ACC112 (cell line): Measurements from ENCODE around the gene WDR20.

Experiments
- H2AFZ ChIP-seq: fragments of 200-600 bp; sonication (generic); one replicate; pipeline ENCODE4 v1.6.0; 2017; ENCODE audit warnings: antibody characterized with exemption, low read length; ENCODE audit not compliant: unreplicated experiment
- H3K27ac ChIP-seq: fragments of 200-600 bp; sonication (generic); 2 replicates; pipeline ENCODE4 v1.5.1; 2014; ENCODE audit warnings: low read depth, mild to moderate bottlenecking, antibody characterized with exemption, low read length, moderate library complexity
- H3K27me3 ChIP-seq: fragments of 200-600 bp; sonication (generic); 2 replicates; pipeline ENCODE4 v1.6.1; 2014; ENCODE audit warnings: mild to moderate bottlenecking, antibody characterized with exemption, low read length, moderate library complexity, mixed read lengths; ENCODE audit not compliant: insufficient read depth
- H3K36me3 ChIP-seq: fragments of 200-600 bp; sonication (generic); 2 replicates; pipeline ENCODE4 v1.6.1; 2016; ENCODE audit warnings: mild to moderate bottlenecking, antibody characterized with exemption, low read length, moderate library complexity, mixed read lengths; ENCODE audit not compliant: insufficient read depth
- H3K4me1 ChIP-seq: fragments of 200-600 bp; sonication (generic); one replicate; pipeline ENCODE4 v1.6.1; 2016; ENCODE audit warnings: low read length, mixed read lengths; ENCODE audit not compliant: insufficient read depth, unreplicated experiment, control insufficient read depth
- H3K4me3 ChIP-seq: fragments of 200-600 bp; sonication (generic); 2 replicates; pipeline ENCODE4 v1.5.1; 2014; ENCODE audit warnings: mild to moderate bottlenecking, low read depth, low read length
- H3K79me2 ChIP-seq: fragments of 200-600 bp; sonication (generic); one replicate; pipeline ENCODE4 v1.6.0; 2016; ENCODE audit warnings: low read length; ENCODE audit not compliant: control insufficient read depth, unreplicated experiment, insufficient read depth

The WDR20 gene

DNA sequence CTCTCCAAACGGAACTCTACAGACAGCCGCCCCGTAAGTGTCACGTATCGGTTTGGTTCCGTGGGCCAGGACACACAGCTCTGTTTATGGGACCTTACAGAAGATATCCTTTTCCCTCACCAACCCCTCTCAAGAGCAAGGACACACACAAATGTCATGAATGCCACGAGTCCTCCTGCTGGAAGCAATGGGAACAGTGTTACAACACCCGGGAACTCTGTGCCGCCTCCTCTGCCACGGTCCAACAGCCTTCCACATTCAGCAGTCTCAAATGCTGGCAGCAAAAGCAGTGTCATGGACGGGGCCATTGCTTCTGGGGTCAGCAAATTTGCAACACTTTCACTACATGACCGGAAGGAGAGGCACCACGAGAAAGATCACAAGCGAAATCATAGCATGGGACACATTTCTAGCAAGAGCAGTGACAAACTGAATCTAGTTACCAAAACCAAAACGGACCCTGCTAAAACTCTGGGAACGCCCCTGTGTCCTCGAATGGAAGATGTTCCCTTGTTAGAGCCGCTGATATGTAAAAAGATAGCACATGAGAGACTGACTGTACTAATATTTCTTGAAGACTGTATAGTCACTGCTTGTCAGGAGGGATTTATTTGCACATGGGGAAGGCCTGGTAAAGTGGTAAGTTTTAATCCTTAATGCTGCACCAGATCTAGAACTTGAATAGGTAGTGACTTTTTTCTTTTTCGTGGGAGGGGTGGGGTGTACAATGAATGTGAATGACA is 69.7 kb downstream of the WDR20 start:
- no peak overlapping the region for H3K4me3 ChIP-seq
- no peak overlapping the region for H2AFZ ChIP-seq
- H3K4me1 ChIP-seq = peaks cover 8% of the 10 kb centered on the region
- H3K36me3 ChIP-seq = peaks cover 11% of the 10 kb centered on the region; the same call in 1 of the 2 replicates
- peaks cover 8% of the 10 kb centered on the region for H3K79me2 ChIP-seq
- H3K27ac ChIP-seq = no peak overlapping the region
- no peaks in the 10 kb centered on the region for H3K27me3 ChIP-seq

DNA sequence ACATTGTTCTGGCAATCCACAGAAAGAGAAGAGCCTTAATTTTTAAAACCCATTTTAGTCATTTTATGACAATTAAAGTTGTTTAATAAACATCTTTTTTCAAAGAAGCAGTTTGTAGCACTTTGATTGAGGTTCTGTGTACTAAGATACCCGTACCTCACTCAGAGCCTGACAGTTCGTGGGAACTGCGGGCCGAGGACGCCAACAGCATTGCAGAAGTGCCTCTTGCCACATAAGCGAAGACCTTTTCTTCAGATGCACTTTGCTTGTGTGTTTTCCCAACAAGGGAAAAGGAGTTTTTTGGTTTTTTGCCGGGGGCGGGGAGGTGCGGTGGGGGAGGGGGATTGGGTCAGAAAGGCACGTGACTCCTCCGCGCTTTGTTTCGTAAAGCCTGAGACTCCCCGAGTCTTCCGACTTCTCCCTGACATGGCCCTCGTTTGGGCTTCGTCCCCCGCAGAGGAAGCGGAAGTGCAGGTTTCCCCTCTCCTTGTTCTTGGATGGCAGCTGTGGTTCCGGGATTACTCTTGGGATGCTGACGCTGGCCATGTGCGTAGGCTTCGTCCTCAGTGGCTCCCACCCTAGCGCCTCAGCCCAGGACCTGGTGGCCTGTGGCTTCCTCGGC is 70.8 kb downstream of the WDR20 start:
- no peak overlapping the region for H3K27ac ChIP-seq
- H3K4me3 ChIP-seq = no peak overlapping the region

DNA sequence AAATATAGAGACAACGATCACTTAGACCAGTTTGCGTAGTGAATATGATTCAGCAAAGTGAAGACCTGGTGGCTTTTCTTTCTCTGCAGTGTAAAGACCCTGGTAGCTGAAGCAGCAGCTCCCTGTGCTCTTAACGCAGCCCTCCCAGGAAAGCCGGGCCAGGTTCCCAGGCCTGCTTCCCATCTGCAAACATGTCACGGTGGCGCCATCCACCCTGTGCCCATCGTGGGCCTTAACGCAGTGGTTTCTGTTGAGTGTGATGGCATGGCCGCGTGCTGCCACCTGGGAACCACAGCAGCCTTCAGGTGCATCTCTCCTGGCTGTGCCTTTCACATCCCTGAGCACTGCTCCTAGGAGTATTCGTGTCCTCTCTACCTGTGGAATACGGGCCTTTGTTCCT is 71.5 kb downstream of the WDR20 start:
- no peak overlapping the region for H2AFZ ChIP-seq
- H3K27ac ChIP-seq = no peak overlapping the region
- peaks cover 26% of the 10 kb centered on the region for H3K4me1 ChIP-seq
- H3K36me3 ChIP-seq = peaks cover 5% of the 10 kb centered on the region; the same call in 1 of the 2 replicates
- peaks cover 18% of the 10 kb centered on the region for H3K79me2 ChIP-seq
- H3K4me3 ChIP-seq = no peak overlapping the region
- no peaks in the 10 kb centered on the region for H3K27me3 ChIP-seq

More for the DNA sequence above, 70.8 kb downstream of the WDR20 start:
- Histone ChIP-seq H3K36me3 (peaks cover 5% of the 10 kb centered on the region; the same call in 1 of the 2 replicates), H3K4me1 (peaks cover 19% of the 10 kb centered on the region), H2AFZ (no peak overlapping the region), H3K27me3 (no peaks in the 10 kb centered on the region), H3K79me2 (peaks cover 12% of the 10 kb centered on the region)

DNA sequence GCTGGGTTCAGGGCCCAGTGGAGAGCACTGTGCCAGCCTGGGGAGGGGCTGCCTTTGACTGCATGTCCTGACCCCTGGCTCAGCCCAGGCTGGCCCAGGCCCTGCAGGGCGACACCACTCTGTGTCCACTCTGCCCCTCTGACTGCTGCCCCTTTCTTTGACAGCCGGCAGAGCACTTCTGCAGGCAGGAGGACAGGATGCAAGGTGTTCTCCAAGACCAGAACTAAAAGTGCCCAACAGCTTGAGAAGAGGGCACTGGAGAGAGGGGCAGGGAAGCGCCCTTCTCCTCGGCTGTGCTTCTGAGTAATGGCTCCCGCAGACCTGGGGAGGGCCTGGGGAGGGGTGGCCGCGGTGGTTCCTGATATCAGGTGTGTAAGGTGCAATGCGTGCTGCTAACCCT is 72.7 kb downstream of the WDR20 start:
- Histone ChIP-seq H3K27ac (no peak overlapping the region), H3K36me3 (peaks cover 5% of the 10 kb centered on the region; the same call in 1 of the 2 replicates)

DNA sequence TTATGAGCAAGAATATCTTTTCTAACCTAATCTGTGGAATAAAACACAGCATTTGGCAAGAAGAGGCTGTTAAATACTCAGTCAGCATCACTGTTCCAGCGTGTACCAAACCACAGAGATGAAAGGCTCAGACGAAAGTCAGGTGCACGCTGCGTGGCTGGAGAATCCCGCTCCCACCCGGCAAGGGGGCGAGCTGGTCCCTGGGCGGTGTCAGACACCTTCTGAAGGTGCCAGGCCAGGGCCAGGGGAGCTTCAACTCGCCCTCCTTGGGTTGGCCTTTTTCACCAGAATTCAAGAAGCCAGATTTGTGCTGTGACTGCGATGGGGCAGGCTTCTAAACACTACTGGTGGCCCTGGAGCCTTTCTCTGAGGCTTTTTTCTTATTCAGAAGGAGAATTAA is 73.1 kb downstream of the WDR20 start:
- peaks cover 16% of the 10 kb centered on the region for H3K79me2 ChIP-seq
- H3K4me3 ChIP-seq = no peak overlapping the region
- peaks cover 5% of the 10 kb centered on the region; the same call in 1 of the 2 replicates for H3K36me3 ChIP-seq
- no peaks in the 10 kb centered on the region for H3K27me3 ChIP-seq
- no peak overlapping the region for H2AFZ ChIP-seq
- H3K4me1 ChIP-seq = peaks cover 26% of the 10 kb centered on the region
- no peak overlapping the region for H3K27ac ChIP-seq

More for the DNA sequence above, 72.7 kb downstream of the WDR20 start:
- Histone ChIP-seq H2AFZ (no peak overlapping the region), H3K27me3 (no peaks in the 10 kb centered on the region), H3K4me1 (peaks cover 26% of the 10 kb centered on the region), H3K79me2 (peaks cover 16% of the 10 kb centered on the region), H3K4me3 (no peak overlapping the region)

DNA sequence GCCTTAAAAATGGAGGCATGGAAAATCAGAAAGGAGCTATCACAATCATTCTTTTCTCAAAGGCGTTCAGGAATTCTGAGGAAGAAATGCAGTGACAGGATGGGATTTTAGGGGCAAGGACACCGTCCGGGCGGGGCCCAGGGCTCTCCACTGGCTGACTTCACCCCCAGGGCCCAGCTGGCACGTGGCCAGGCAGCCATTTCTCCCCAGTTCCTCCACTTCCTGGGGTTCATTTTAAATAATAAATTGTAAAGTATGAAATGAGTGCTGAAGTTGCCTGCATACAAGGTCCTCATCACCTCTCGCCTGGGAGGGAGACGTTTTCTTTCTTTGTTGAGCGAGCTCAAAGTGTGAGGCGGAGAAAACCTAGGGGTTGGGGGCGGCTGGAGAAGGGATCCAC is 73.8 kb downstream of the WDR20 start:
- Histone ChIP-seq H3K79me2 (peaks cover 16% of the 10 kb centered on the region), H3K4me3 (no peak overlapping the region), H3K27me3 (no peaks in the 10 kb centered on the region), H3K27ac (no peak overlapping the region), H3K4me1 (peaks cover 26% of the 10 kb centered on the region), H3K36me3 (peaks cover 5% of the 10 kb centered on the region; the same call in 1 of the 2 replicates), H2AFZ (no peak overlapping the region)

DNA sequence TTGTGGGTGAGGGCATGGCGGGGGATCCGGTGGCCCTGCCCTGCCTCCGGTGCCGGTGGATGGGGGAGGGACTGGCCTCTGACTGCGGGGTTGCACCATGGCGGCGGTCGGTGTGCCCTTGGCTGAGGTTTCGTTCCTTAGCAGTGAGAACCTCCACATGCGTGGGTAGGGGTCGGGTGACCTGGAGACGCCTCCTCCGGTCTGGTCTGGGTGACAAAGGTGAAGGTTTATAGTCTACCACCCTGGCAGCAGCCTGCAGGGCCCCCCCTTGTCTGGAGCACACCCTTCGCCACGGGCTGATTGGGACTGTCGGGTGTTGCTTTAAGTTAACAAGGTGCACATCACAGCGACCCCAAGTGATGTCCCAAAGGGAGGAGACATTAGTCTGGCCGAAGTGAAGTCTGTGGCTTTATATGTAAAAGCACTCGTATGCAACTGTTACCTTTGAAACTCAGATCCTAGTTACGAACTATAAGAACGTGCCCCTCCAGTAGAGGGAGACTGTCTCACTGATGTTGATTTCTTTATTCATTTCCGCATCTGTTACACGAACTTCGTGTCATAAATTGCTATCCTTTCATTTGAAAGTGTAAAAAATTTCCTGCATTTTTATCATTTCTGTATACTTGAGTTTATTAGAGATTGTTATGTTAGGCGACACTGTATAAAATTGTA is 74.4 kb downstream of the WDR20 start:
- H3K27ac ChIP-seq = peak overlapping the region; percentile 75
- H3K79me2 ChIP-seq = peaks cover 16% of the 10 kb centered on the region
- H3K27me3 ChIP-seq = no peaks in the 10 kb centered on the region
- H2AFZ ChIP-seq = no peak overlapping the region
- H3K36me3 ChIP-seq = peaks cover 5% of the 10 kb centered on the region; the same call in 1 of the 2 replicates
- H3K4me3 ChIP-seq = no peak overlapping the region
- H3K4me1 ChIP-seq = peaks cover 26% of the 10 kb centered on the region

DNA sequence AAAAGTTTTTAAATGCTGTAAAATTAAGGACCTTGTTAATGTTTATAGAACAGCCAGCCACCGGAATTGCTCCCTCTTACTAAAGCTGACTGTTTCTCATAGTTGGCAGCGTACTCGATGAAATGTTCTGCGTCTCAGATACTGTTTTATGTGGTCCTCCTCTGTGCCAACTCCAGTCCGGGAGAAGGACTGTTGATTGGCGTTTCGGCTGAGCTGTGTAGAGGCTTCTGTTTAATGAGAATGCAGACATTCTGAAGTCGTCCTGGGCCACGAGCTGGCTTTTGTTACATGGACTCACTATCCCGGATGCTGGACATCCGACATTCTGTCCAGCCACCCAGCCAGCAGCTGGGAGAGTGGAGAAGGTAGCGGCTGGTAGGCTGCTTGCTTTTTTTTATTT is 75.4 kb downstream of the WDR20 start:
- Histone ChIP-seq H3K27ac (peak overlapping the region; percentile 75), H2AFZ (no peak overlapping the region), H3K79me2 (peaks cover 16% of the 10 kb centered on the region), H3K4me1 (peaks cover 26% of the 10 kb centered on the region), H3K27me3 (no peaks in the 10 kb centered on the region), H3K4me3 (0 out of 2 replicates have a peak overlapping the region, but pooled peaks have one; percentile 35), H3K36me3 (no peaks in the 10 kb centered on the region)

DNA sequence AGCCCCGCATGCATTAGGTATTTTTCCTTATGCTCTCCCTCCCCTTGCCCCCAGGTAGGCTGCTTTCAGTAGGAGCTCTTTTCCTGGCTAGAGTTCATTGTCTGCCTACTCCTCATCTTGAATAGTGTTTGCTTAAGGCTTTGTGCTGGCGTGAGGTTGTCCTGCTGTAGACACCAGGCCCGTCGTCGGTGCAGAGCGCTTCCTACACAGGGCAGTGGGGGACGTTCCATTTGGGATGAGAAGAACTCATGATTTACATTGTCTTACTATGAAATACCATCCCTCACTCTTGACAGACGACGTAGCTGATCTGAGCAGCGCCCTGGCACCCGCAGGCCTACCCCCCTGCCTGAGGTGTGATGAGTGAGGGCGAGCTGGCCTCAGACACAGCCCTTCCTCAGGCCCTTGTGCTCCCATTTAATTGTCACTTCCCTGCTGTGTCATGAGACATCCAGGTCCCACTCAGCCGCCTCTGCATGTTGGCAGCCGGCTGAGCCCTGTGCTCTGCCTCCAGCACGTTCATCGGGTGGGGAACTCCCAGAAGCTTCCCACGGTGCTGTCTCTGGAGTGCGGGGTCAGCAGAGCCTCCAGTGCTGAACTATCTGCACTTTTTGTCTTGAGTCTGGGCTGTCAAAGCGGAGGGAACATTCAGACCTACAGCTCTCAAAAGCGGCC is 76.0 kb downstream of the WDR20 start:
- Histone ChIP-seq H3K36me3 (no peaks in the 10 kb centered on the region), H3K4me3 (0 out of 2 replicates have a peak overlapping the region, but pooled peaks have one; percentile 35), H2AFZ (no peak overlapping the region), H3K27ac (peak overlapping the region; percentile 75), H3K4me1 (peaks cover 26% of the 10 kb centered on the region), H3K79me2 (peaks cover 16% of the 10 kb centered on the region), H3K27me3 (no peaks in the 10 kb centered on the region)

DNA sequence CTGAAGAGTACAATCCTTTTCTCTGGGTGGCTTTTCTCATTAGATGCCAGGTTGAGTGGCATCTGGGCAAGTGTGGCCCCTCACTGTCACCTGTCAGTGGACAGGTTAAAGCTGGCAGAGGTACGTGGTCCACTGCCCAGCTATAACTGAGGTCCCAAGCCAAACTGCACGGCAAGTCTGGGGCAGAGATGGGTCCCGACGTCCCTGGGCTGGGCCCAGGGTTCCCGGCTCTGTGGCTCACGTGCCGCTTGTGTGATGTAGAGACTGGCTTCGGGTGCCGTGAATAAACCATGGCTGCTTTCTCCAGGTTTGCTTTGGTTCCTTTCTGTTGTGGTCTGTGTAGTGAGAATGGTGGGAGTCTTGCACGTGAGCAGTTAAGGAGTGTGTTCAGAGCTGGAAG is 77.7 kb downstream of the WDR20 start:
- H3K36me3 ChIP-seq = peaks cover 4% of the 10 kb centered on the region; the same call in 1 of the 2 replicates
- no peaks in the 10 kb centered on the region for H3K27me3 ChIP-seq
- H3K79me2 ChIP-seq = peaks cover 16% of the 10 kb centered on the region
- no peak overlapping the region for H3K27ac ChIP-seq
- no peak overlapping the region for H2AFZ ChIP-seq
- peaks cover 35% of the 10 kb centered on the region for H3K4me1 ChIP-seq
- no peak overlapping the region for H3K4me3 ChIP-seq
